Glutamatergic neuron (in vitro differentiated cells): Measurements from ENCODE around the gene JAZF1. TPM values are rescaled to one million over a fixed set of nuclear protein-coding genes. Genes with fewer than 3 reads are reported as not detected.

ENCODE experiments used
- DNase-seq: peaks from one replicate; pipeline ENCODE4 v3.0.0; 2022
- H3K27ac Mint-ChIP-seq: one replicate; pipeline ENCODE4 v1.8.0; 2020; ENCODE audit warnings: mild to moderate bottlenecking, mixed read lengths, inconsistent platforms; ENCODE audit not compliant: unreplicated experiment
- H3K27me3 Mint-ChIP-seq: one replicate; pipeline ENCODE4 v1.8.0; 2020; ENCODE audit warnings: mild to moderate bottlenecking, moderate library complexity, mixed read lengths, inconsistent platforms; ENCODE audit not compliant: unreplicated experiment
- H3K36me3 Mint-ChIP-seq: one replicate; pipeline ENCODE4 v1.8.0; 2020; ENCODE audit warnings: mild to moderate bottlenecking, mixed read lengths, inconsistent platforms; ENCODE audit not compliant: unreplicated experiment
- H3K4me1 Mint-ChIP-seq: one replicate; pipeline ENCODE4 v1.8.0; 2020; ENCODE audit warnings: mild to moderate bottlenecking, low read depth, mixed read lengths, inconsistent platforms; ENCODE audit not compliant: unreplicated experiment
- H3K4me3 Mint-ChIP-seq: one replicate; pipeline ENCODE4 v1.8.0; 2020; ENCODE audit warnings: mild to moderate bottlenecking, mixed read lengths, inconsistent platforms; ENCODE audit not compliant: unreplicated experiment
- H3K9me3 Mint-ChIP-seq: one replicate; pipeline ENCODE4 v1.8.0; 2020; ENCODE audit warnings: mild to moderate bottlenecking, moderate library complexity, mixed read lengths, inconsistent platforms; ENCODE audit not compliant: unreplicated experiment
- total RNA-seq: library from RNA; stranded (reverse); fragmentation: NEBNext Ultra II Directional; extraction: Animal tissue kit (Norgen Biotek cat#: 25700); gene quantifications from one replicate; pipeline ENCODE4 v1.2.1, GENCODE V29; 2021; ENCODE audit not compliant: unreplicated experiment
- TF ChIP-seq, protein P1 (sequence below): fragments of 200-600 bp; sonication (generic); IDR thresholded peaks from one replicate; pipeline ENCODE4 v1.5.0; 2021; ENCODE audit not compliant: partially characterized antibody, unreplicated experiment

The JAZF1 gene
- total RNA-seq, 1 donor from 2014 or later: 14.1 TPM

DNA sequence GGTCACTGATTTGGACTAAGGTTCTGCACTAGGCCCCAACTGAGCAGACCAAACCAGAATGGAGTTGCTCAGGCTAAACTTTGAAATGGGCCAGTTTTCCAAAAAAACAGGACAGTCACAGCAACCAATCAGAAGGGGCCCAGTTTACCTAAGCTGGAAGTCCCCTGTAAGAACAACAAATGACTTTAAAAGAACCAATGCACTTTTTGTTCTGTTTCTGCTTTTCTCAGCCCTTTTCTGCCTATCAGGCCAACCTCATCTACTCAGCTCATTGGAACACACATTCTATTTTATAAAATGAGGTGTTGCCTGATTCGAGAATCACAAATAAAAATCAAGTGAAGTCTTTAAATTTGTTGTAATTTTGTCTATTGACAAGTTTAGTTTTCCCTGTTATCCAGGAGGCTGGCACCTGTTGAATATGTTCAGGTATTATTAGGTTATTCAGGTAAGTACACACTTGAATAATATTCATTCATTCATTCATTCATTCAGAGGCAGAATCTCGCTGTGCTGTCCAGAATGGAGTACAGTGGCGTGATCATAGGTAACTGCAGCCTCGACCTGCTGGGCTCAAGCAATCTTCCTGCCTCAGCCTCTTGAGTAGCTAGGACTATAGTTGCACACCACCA lies 271.9 kb downstream of the JAZF1 start:
- TF ChIP-seq, protein P1, sequence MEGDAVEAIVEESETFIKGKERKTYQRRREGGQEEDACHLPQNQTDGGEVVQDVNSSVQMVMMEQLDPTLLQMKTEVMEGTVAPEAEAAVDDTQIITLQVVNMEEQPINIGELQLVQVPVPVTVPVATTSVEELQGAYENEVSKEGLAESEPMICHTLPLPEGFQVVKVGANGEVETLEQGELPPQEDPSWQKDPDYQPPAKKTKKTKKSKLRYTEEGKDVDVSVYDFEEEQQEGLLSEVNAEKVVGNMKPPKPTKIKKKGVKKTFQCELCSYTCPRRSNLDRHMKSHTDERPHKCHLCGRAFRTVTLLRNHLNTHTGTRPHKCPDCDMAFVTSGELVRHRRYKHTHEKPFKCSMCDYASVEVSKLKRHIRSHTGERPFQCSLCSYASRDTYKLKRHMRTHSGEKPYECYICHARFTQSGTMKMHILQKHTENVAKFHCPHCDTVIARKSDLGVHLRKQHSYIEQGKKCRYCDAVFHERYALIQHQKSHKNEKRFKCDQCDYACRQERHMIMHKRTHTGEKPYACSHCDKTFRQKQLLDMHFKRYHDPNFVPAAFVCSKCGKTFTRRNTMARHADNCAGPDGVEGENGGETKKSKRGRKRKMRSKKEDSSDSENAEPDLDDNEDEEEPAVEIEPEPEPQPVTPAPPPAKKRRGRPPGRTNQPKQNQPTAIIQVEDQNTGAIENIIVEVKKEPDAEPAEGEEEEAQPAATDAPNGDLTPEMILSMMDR: no peak
- Mint-ChIP-seq H3K4me3 (no peak overlapping the region), H3K27me3 (no peaks in the 10 kb centered on the region), H3K36me3 (no peaks in the 10 kb centered on the region), H3K9me3 (no peaks in the 10 kb centered on the region), H3K4me1 (peaks cover 4% of the 10 kb centered on the region), H3K27ac (no peak overlapping the region)
- DNase-seq: no peak

DNA sequence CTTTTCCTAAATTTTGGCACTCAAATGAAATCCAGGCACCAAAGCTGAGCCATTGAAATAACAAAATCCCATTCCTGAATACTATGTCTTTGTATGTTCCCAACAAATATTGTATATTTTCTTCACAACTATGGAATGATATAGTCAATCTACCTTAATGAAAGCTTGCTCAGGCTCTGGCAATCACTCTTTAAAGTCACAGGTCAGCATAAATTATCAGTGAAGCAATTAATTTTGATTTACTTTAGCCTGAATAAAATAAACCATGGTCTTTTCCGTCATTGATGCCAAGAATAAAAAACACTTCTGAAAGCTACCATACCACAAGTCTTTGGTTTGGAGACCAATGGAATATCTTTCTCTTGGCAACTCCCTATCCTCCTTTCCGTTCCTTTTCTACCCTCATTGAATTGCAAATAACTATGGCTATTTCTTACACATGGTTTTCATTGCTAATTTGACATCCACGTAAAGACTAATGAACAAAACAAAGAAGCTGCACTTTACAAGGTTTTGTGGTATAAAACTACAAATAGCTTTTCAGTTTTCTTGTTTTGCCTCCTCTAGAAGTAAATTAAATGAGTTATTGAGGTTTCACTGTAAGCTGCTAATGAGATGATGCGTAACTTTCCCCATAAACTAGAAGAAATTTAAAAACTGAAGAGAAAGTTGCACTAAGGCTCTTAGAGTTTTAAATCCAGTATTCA lies 274.1 kb downstream of the JAZF1 start:
- no peaks in the 10 kb centered on the region for H3K27me3 Mint-ChIP-seq
- H3K36me3 Mint-ChIP-seq: no peaks in the 10 kb centered on the region
- no peak for DNase-seq
- TF ChIP-seq, protein P1: no peak
- H3K9me3 Mint-ChIP-seq: no peaks in the 10 kb centered on the region
- H3K4me3 Mint-ChIP-seq: no peak overlapping the region
- peaks cover 2% of the 10 kb centered on the region for H3K4me1 Mint-ChIP-seq
- H3K27ac Mint-ChIP-seq: no peak overlapping the region

DNA sequence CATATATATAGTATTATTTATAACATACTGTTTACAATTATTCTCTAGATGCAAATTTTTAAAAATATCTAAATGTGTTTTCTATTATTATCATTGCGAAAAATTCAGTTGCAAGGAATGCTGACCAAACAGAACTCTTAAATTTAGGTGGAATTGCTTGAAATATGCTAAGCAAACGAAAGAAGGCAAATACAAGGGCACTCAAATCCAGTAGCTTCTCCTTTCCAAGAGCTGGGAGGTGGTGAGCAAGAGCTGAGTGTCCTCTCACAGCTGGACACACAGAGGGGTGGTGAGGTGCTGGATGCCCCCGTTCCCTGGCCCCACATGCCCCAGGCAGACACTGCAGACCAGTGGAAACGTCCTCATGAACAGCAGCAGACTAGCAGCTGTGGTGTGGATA lies 274.6 kb downstream of the JAZF1 start:
- H3K9me3 Mint-ChIP-seq: no peaks in the 10 kb centered on the region
- no peak overlapping the region for H3K4me3 Mint-ChIP-seq
- no peak for DNase-seq
- H3K27ac Mint-ChIP-seq: no peak overlapping the region
- TF ChIP-seq, protein P1: no peak
- peaks cover 2% of the 10 kb centered on the region for H3K4me1 Mint-ChIP-seq
- no peaks in the 10 kb centered on the region for H3K27me3 Mint-ChIP-seq
- H3K36me3 Mint-ChIP-seq: no peaks in the 10 kb centered on the region

DNA sequence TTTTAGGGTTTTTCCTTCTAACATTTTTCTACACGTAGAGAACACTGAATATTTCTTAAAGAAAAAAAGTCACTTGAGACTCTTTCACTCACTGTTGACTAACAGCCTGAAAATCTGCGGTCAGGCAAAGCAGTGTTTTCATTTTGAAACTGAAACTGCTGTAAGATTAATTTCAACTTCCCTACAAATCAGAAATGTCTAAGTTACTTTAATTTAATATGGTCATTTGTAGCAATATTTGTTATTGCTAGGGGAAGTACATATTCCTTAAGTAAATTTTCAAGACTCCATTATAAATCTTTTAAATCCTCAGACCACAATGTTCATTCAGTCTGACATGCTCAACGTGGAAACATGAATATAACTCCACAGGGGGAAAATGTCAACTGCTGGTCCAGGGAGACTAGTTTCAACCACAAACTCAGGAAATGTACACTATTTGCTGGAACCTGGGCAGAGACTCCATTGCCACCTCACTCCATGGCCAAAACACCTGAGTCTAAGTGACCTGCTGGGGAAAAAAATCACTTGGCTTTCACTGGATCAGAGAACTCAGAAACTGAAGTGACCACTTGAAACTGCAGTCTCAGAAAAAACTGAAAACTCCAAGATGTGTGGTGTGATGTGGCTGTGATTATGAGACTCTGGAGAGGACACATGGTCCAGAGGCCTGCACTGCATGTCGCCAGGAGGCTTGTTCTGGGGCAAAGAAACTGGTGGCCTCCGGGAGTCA lies 279.4 kb downstream of the JAZF1 start:
- Mint-ChIP-seq H3K4me3 (no peak overlapping the region), H3K9me3 (no peaks in the 10 kb centered on the region), H3K27me3 (no peaks in the 10 kb centered on the region), H3K4me1 (peaks cover 3% of the 10 kb centered on the region), H3K27ac (no peak overlapping the region), H3K36me3 (no peaks in the 10 kb centered on the region)
- TF ChIP-seq, protein P1: no peak
- DNase-seq: no peak
